Adrenal gland (tissue), 12 donors: Measurements from ENCODE around the gene BCL2L11. TPM values are rescaled to one million over a fixed set of nuclear protein-coding genes. Genes with fewer than 3 reads are reported as not detected.

Source experiments
- DNase-seq, 7 donors: peaks; one replicate each; pipeline ENCODE4 v3.0.0-alpha.2; 2019 to 2020
- H3K27ac ChIP-seq, 5 donors: fragments of 200-600 bp; sonication (generic) in 4 of 5; 1 replicate in 3 of 5; 2 replicates in 2 of 5; pipeline versions ENCODE4 v1.5.1 to v1.8.0; 2016 to 2020; ENCODE audit warnings: mild to moderate bottlenecking in 1 of 5
- H3K27me3 ChIP-seq: fragments of 200-600 bp; 2 replicates; pipeline ENCODE4 v1.8.0; 2021
- H3K36me3 ChIP-seq, 2 donors: fragments of 200-600 bp; replicated peaks in 1 of 2; 1 replicate in 1 of 2; 2 replicates in 1 of 2; pipeline versions ENCODE4 v1.5.1 to v1.8.0; 2018 to 2022
- H3K4me1 ChIP-seq, 2 donors: fragments of 200-600 bp; replicated peaks in 1 of 2; 1 replicate in 1 of 2; 2 replicates in 1 of 2; pipeline versions ENCODE4 v1.5.1 to v1.8.0; 2018 to 2021
- H3K4me3 ChIP-seq, 4 donors: fragments of 200-600 bp; sonication (generic) in 3 of 4; one replicate each; pipeline ENCODE4 v1.5.1; 2016 to 2018
- H3K9me3 ChIP-seq, 3 donors: fragments of 200-600 bp; sonication (generic) in 1 of 3; replicated peaks in 1 of 3; 1 replicate in 2 of 3; 2 replicates in 1 of 3; pipeline versions ENCODE4 v1.5.1 to v1.8.0; 2016 to 2021
- POLR2A ChIP-seq, 2 donors: fragments of 450-650 bp; IDR thresholded peaks; one replicate each; pipeline ENCODE4 v1.6.1; 2017; ENCODE audit warnings: antibody characterized with exemption in 2 of 2, mild to moderate bottlenecking in 2 of 2, moderate library complexity in 1 of 2
- WGBS, 4 donors: extraction: QIAGEN DNeasy Blood & Tissue Kit in 2 of 4; methylation state at CpG; one replicate each; pipeline versions ENCODE4 v1.1.5 to v1.1.7; 2013 to 2017; 5-methylcytosine and 5-hydroxymethylcytosine counted together
- intact Hi-C, 2 donors: fragments of 100-400 bp; cut with DNase I; formaldehyde crosslinking; loops; one replicate each; pipeline versions ENCODE4 v1.14.1 to v1.15.0; 2022 to 2023
- polyA plus RNA-seq, 3 donors: library from polyadenylated mRNA; stranded (reverse); fragments of 200-250 nt in 2 of 3; fragments of 350-450 nt in 1 of 3; fragmentation: Illumina TruSeq in 1 of 3; extraction: RNeasy Lipid Tissue Mini Kit (QIAGEN cat#74804) in 1 of 3; gene quantifications; one replicate each; pipeline ENCODE4 v1.2.3, GENCODE V29; 2013 to 2014
- total RNA-seq, 9 donors: library from RNA; depleted of rRNA in 4 of 9; stranded (reverse); fragments of >200 nt in 4 of 9; fragments of 120-200 nt in 1 of 9; fragmentation: NEBNext Ultra II Directional in 1 of 9; extraction: Animal tissue kit (Norgen Biotek cat#: 25700) in 1 of 9; gene quantifications; one replicate each; pipeline versions ENCODE4 v1.1.0 to v1.2.4, GENCODE V29; 2013 to 2023
- TF ChIP-seq, protein P1 (sequence below), 6 experiments: fragments of 450-650 bp in 4 of 6; fragments of 200-600 bp in 2 of 6; sonication (generic) in 1 of 6; IDR thresholded peaks; 1 replicate in 5 of 6; 2 replicates in 1 of 6; pipeline versions ENCODE4 v1.5.1 to v1.8.0; 2016 to 2021; ENCODE audit warnings: antibody characterized with exemption in 6 of 6, mild to moderate bottlenecking in 2 of 6, moderate library complexity in 1 of 6
- donor health status: healthy with polysubstance abuse.
- donor health status: Bipolar disorder and iron deficiency.
- donor health status: DM: yes; HTN: yes; CAD: no.
- donor health status: DM: no; HTN: no; CAD: no.
- donor health status: DM: no; HTN: no; CAD: no.
- donor health status: DM: yes; HTN: yes; CAD: no.

The BCL2L11 gene
- total and polyA plus RNA-seq, 12 donors = 2.5 to 165 (median 15.7) TPM

DNA sequence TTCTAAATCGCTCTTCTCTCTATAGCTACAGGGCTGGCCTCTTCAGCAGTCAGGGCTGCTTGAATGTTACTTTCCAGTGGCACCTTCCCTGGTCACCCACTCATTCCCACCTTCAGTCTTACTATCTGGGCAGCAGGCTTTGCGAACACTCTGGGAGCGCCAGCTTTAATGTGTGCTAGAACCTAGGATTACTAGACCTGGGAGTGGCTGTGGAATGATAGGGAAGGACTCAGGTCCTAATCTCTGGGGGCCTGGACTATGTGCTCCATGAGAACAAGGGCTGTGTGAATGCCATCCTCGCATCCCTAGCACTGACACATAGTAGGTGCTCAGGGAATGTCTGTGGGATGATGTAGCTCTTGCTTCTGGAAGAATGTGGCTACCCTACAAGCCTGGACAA, 57.6 kb downstream of the BCL2L11 start:
- Histone ChIP-seq H3K4me1 (peaks cover 0 to 8% of the 10 kb centered on the region in 2 donors), H3K9me3 (no peaks in the 10 kb centered on the region)
- 96 to 100% (median 97%) methylated on average over 4 of the region's 4 CpGs for WGBS, 4 donors

DNA sequence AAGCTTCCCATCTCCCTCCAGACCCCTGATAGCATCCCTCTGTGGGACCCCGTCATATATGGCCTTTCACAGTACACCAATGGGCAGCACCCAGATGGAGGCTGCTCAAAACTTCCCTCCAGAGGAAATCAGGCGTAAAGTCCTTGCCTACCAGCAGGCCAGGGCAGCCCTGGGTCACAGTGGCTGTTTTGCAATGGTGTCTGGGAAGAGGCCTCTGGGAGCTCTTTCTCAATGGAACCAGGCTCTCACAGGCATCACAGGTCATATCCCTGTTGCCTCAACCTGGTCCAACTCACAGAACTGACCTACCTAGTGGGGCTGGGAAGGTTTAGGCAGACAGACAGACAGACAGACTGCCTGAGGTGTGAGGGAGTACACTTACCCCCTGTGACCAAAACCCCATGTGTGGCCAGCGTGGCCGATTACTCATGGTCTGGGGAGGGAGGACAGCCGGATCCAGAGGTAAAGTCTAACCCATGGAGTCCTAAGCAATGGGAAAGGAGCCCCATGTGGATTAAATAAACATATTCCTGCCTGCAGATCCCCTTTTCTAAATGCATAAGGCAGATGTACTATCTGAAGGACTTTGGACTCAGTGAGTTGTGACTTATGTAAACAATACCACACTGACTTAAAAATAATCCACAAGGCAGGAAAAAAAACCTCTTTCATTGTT, 58.2 kb downstream of the BCL2L11 start:
- no peak overlapping the region for H3K4me3 ChIP-seq
- intact Hi-C loops = no loop called here
- H3K9me3 ChIP-seq = no peaks in the 10 kb centered on the region
- H3K27ac ChIP-seq = no peak overlapping the region
- WGBS, 4 donors = 85 to 92% (median 86%) methylated on average over 5 of the region's 5 CpGs
- TF ChIP-seq POLR2A (IDR thresholded peaks at IDR 0.05) = no peak
- TF ChIP-seq, protein P1, sequence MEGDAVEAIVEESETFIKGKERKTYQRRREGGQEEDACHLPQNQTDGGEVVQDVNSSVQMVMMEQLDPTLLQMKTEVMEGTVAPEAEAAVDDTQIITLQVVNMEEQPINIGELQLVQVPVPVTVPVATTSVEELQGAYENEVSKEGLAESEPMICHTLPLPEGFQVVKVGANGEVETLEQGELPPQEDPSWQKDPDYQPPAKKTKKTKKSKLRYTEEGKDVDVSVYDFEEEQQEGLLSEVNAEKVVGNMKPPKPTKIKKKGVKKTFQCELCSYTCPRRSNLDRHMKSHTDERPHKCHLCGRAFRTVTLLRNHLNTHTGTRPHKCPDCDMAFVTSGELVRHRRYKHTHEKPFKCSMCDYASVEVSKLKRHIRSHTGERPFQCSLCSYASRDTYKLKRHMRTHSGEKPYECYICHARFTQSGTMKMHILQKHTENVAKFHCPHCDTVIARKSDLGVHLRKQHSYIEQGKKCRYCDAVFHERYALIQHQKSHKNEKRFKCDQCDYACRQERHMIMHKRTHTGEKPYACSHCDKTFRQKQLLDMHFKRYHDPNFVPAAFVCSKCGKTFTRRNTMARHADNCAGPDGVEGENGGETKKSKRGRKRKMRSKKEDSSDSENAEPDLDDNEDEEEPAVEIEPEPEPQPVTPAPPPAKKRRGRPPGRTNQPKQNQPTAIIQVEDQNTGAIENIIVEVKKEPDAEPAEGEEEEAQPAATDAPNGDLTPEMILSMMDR (IDR thresholded peaks at IDR 0.05) = no peak
- H3K4me1 ChIP-seq = peaks cover 0 to 8% of the 10 kb centered on the region in 2 donors
- H3K27me3 ChIP-seq = no peaks in the 10 kb centered on the region
- no peaks in the 10 kb centered on the region for H3K36me3 ChIP-seq
- peak in 2 of 7 donors; percentile 22 to 37 for DNase-seq

More for the DNA sequence above, 57.6 kb downstream of the BCL2L11 start:
- no peak overlapping the region for H3K4me3 ChIP-seq
- TF ChIP-seq, protein P1 (IDR thresholded peaks at IDR 0.05) = no peak
- no peak for TF ChIP-seq POLR2A (IDR thresholded peaks at IDR 0.05)
- no peak for DNase-seq
- no peaks in the 10 kb centered on the region for H3K27me3 ChIP-seq
- H3K36me3 ChIP-seq = no peaks in the 10 kb centered on the region
- no peak overlapping the region for H3K27ac ChIP-seq
- intact Hi-C loops = no loop called here

DNA sequence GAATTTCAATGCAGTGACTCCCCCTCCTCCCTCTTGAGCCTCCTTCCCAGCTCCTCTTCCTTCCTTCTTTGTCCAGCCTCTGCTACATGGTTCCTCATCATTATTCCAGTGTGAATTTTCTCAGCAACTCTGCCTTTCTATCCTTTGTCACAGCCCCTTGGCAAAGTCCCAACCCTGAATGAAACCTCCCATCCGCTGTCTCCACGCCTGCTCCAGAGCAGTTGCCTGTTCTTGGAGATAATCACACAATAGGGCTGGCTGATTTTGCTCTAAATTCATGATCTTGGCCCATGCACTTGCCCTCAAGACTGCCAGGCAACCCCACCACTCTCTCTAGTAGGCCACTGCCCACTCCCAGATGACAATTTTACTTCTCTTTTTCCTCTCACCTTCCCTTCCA, 61.4 kb downstream of the BCL2L11 start:
- Histone ChIP-seq H3K27me3 (no peaks in the 10 kb centered on the region), H3K4me1 (no peaks in the 10 kb centered on the region), H3K9me3 (no peaks in the 10 kb centered on the region), H3K4me3 (no peak overlapping the region), H3K27ac (no peak overlapping the region), H3K36me3 (no peaks in the 10 kb centered on the region)
- intact Hi-C loops = no loop called here
- TF ChIP-seq, protein P1 (IDR thresholded peaks at IDR 0.05) = no peak
- no peak for TF ChIP-seq POLR2A (IDR thresholded peaks at IDR 0.05)
- WGBS, 4 donors = 89 to 93% (median 91%) methylated on average over 2 of the region's 2 CpGs
- no peak for DNase-seq

DNA sequence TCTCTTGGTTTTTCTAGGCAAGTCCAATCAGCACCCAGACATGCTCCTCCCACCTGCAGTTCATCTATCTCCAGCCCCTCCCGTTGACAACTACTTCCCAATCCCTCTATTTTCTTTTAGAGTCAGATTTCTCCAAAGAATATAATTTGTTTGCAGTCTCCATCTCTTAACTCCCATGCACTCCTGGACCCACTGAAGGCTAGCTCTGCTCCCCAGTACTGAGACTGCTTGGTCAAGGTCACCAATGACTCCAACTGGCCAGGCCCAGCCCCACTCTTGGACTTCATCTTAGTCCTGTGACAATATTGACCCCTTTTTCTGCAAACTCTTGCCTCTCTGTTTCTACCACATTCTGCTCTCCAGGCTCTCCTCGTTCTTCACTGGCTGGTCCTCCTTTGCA, 62.0 kb downstream of the BCL2L11 start:
- H3K36me3 ChIP-seq = no peaks in the 10 kb centered on the region
- DNase-seq = no peak
- intact Hi-C loops = no loop called here
- no peaks in the 10 kb centered on the region for H3K4me1 ChIP-seq
- H3K27me3 ChIP-seq = no peaks in the 10 kb centered on the region
- H3K9me3 ChIP-seq = no peaks in the 10 kb centered on the region
- no peak overlapping the region for H3K27ac ChIP-seq
- WGBS, 4 donors = 81 to 88% (median 84%) methylated on average over 2 of the region's 2 CpGs
- no peak overlapping the region for H3K4me3 ChIP-seq
- TF ChIP-seq, protein P1 (IDR thresholded peaks at IDR 0.05) = no peak
- TF ChIP-seq POLR2A (IDR thresholded peaks at IDR 0.05) = no peak
